ENCODE results near the gene GGACT.

Gene GGACT

DNA sequence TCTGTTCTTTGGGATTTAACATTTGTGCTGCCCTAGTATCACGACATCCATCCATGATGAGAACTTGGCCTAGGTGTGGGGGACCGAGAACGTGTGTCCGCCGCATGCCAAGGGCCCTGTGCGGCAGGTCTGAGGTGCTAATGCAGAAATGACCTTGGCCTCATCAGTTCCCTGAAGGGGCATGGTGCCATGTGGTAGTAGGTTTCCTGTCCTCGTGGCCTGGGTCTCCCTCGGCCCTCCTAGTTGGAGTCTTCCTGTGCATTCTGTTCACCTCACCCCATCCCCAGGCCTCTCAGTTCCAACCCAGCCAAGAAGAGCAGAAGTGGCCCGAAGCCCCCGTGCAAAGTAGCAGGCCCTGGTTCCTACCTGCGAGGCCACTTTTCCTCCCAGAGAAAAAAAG is 59.8 kb downstream of the GGACT start:
- Histone ChIP-seq H3K27me3 (ENCODE audit: insufficient read depth, low read length) (no peaks in the 10 kb centered on the region), H3K9me3 (ENCODE audit: low read length) (no peaks in the 10 kb centered on the region), H3K36me3 (ENCODE audit: insufficient read depth, low read length) (no peaks in the 10 kb centered on the region), H3K4me1 (ENCODE audit: insufficient read depth, low read length, severe bottlenecking) (no peaks in the 10 kb centered on the region), H2AFZ (ENCODE audit: low read length) (no peak overlapping the region), H3K27ac (ENCODE audit: low read depth, low read length, poor library complexity, severe bottlenecking) (no peak overlapping the region), H3K9me2 (ENCODE audit: low read depth, low read length) (no peaks in the 10 kb centered on the region), H3K4me3 (ENCODE audit: low read depth, low read length, poor library complexity, severe bottlenecking) (no peak overlapping the region), H3F3A (ENCODE audit: insufficient read depth, low read length) (no peaks in the 10 kb centered on the region), H3K9ac (ENCODE audit: low read length) (no peak overlapping the region), H4K20me1 (ENCODE audit: insufficient read depth, low read length) (no peaks in the 10 kb centered on the region), H3K4me2 (ENCODE audit: low read length) (no peak overlapping the region), H3K79me2 (ENCODE audit: insufficient read depth, low read length) (no peaks in the 10 kb centered on the region)
- TF ChIP-seq EZH2 (IDR thresholded peaks at IDR 0.05; ENCODE audit: borderline replicate concordance, low read length), result no peak
- TF ChIP-seq, protein P1, sequence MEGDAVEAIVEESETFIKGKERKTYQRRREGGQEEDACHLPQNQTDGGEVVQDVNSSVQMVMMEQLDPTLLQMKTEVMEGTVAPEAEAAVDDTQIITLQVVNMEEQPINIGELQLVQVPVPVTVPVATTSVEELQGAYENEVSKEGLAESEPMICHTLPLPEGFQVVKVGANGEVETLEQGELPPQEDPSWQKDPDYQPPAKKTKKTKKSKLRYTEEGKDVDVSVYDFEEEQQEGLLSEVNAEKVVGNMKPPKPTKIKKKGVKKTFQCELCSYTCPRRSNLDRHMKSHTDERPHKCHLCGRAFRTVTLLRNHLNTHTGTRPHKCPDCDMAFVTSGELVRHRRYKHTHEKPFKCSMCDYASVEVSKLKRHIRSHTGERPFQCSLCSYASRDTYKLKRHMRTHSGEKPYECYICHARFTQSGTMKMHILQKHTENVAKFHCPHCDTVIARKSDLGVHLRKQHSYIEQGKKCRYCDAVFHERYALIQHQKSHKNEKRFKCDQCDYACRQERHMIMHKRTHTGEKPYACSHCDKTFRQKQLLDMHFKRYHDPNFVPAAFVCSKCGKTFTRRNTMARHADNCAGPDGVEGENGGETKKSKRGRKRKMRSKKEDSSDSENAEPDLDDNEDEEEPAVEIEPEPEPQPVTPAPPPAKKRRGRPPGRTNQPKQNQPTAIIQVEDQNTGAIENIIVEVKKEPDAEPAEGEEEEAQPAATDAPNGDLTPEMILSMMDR (IDR thresholded peaks at IDR 0.05; ENCODE audit: low read length), result no peak

GRCh38 chr13:100528353-100528752 is 60.2 kb downstream of the GGACT start:
- no peaks in the 10 kb centered on the region for H3F3A ChIP-seq (ENCODE audit: insufficient read depth, low read length)
- H3K9ac ChIP-seq (ENCODE audit: low read length), result no peak overlapping the region
- H3K27ac ChIP-seq (ENCODE audit: low read depth, low read length, poor library complexity, severe bottlenecking), result no peak overlapping the region
- no peaks in the 10 kb centered on the region for H3K79me2 ChIP-seq (ENCODE audit: insufficient read depth, low read length)
- no peak for TF ChIP-seq EZH2 (IDR thresholded peaks at IDR 0.05; ENCODE audit: borderline replicate concordance, low read length)
- TF ChIP-seq, protein P1 (IDR thresholded peaks at IDR 0.05; ENCODE audit: low read length), result no peak
- H2AFZ ChIP-seq (ENCODE audit: low read length), result no peak overlapping the region
- no peaks in the 10 kb centered on the region for H3K36me3 ChIP-seq (ENCODE audit: insufficient read depth, low read length)
- no peak overlapping the region for H3K4me3 ChIP-seq (ENCODE audit: low read depth, low read length, poor library complexity, severe bottlenecking)
- no peaks in the 10 kb centered on the region for H3K9me3 ChIP-seq (ENCODE audit: low read length)
- H3K4me2 ChIP-seq (ENCODE audit: low read length), result no peak overlapping the region
- no peaks in the 10 kb centered on the region for H3K4me1 ChIP-seq (ENCODE audit: insufficient read depth, low read length, severe bottlenecking)
- no peaks in the 10 kb centered on the region for H4K20me1 ChIP-seq (ENCODE audit: insufficient read depth, low read length)
- no peaks in the 10 kb centered on the region for H3K9me2 ChIP-seq (ENCODE audit: low read depth, low read length)
- H3K27me3 ChIP-seq (ENCODE audit: insufficient read depth, low read length), result no peaks in the 10 kb centered on the region

DNA sequence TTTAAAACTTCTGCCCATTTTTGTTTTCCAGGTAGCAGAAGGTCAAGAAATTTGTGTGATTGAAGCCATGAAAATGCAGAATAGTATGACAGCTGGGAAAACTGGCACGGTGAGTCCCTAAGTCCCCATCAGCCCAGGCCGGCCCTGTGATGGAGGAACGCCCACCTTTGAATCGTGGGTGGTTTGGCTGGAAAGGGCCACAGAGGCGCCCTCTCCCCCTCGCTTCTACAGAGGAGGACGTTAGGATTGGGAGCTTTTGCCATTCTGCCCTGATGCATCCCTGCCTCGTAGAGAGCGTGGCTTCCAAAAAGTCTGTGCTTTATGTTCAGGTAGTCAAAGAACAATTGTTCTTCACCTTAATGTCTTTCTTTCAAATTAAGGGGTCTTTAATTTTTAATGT is 60.9 kb downstream of the GGACT start:
- Histone ChIP-seq H3K9me3 (ENCODE audit: low read length) (no peaks in the 10 kb centered on the region), H3K79me2 (ENCODE audit: insufficient read depth, low read length) (no peaks in the 10 kb centered on the region), H3K27me3 (ENCODE audit: insufficient read depth, low read length) (no peaks in the 10 kb centered on the region), H2AFZ (ENCODE audit: low read length) (no peak overlapping the region), H3F3A (ENCODE audit: insufficient read depth, low read length) (no peaks in the 10 kb centered on the region), H3K4me3 (ENCODE audit: low read depth, low read length, poor library complexity, severe bottlenecking) (no peak overlapping the region), H3K4me1 (ENCODE audit: insufficient read depth, low read length, severe bottlenecking) (no peaks in the 10 kb centered on the region), H3K4me2 (ENCODE audit: low read length) (no peak overlapping the region), H3K36me3 (ENCODE audit: insufficient read depth, low read length) (no peaks in the 10 kb centered on the region), H4K20me1 (ENCODE audit: insufficient read depth, low read length) (no peaks in the 10 kb centered on the region), H3K27ac (ENCODE audit: low read depth, low read length, poor library complexity, severe bottlenecking) (no peak overlapping the region), H3K9me2 (ENCODE audit: low read depth, low read length) (no peaks in the 10 kb centered on the region), H3K9ac (ENCODE audit: low read length) (no peak overlapping the region)
- TF ChIP-seq, protein P1 (IDR thresholded peaks at IDR 0.05; ENCODE audit: low read length), result no peak
- TF ChIP-seq EZH2 (IDR thresholded peaks at IDR 0.05; ENCODE audit: borderline replicate concordance, low read length), result no peak
